Large intestine (tissue), 3 donors: Measurements from ENCODE around the gene SSH2. TPM values are rescaled to one million over a fixed set of nuclear protein-coding genes. Genes with fewer than 3 reads are reported as not detected.

ENCODE experiments used
- DNase-seq, 2 donors: peaks; one replicate each; pipeline versions ENCODE4 v3.0.0 to v3.0.0-alpha.2; 2013
- H3K27ac ChIP-seq: one replicate; pipeline ENCODE4 v1.5.1; 2013; ENCODE audit warnings: low read length
- H3K27me3 ChIP-seq: 2 replicates; pipeline ENCODE4 v1.6.1; 2013; ENCODE audit warnings: low read length; ENCODE audit not compliant: control insufficient read depth, insufficient read depth
- H3K36me3 ChIP-seq: 2 replicates; pipeline ENCODE4 v1.6.1; 2013; ENCODE audit warnings: low read length; ENCODE audit not compliant: control insufficient read depth, insufficient read depth
- H3K4me1 ChIP-seq: one replicate; pipeline ENCODE4 v1.6.1; 2013; ENCODE audit warnings: low read length; ENCODE audit not compliant: control insufficient read depth, insufficient read depth
- H3K4me3 ChIP-seq: one replicate; pipeline ENCODE4 v1.5.1; 2013; ENCODE audit warnings: low read length
- H3K9me3 ChIP-seq: one replicate; pipeline ENCODE4 v1.6.1; 2013; ENCODE audit warnings: mild to moderate bottlenecking, low read depth, low read length, moderate library complexity; ENCODE audit not compliant: control insufficient read depth
- WGBS: methylation state at CpG from one replicate; pipeline ENCODE4 v1.1.5; 2013; ENCODE audit warnings: low lambda C conversion rate; ENCODE audit not compliant: insufficient coverage; 5-methylcytosine and 5-hydroxymethylcytosine counted together
- polyA plus RNA-seq: library from polyadenylated mRNA; unstranded; fragments of 120-200 nt; gene quantifications from one replicate; pipeline ENCODE4 v1.2.1, GENCODE V29; 2013

Gene SSH2
- polyA plus RNA-seq, 1 donor: 16.2 TPM

GRCh38 chr17:29821897-29822296 lies 108.1 kb downstream of the SSH2 start:
- Histone ChIP-seq H3K4me3 (no peak overlapping the region), H3K27ac (peak overlapping the region; percentile 75), H3K9me3 (no peaks in the 10 kb centered on the region), H3K27me3 (no peaks in the 10 kb centered on the region), H3K36me3 (no peaks in the 10 kb centered on the region), H3K4me1 (peaks cover 48% of the 10 kb centered on the region)
- peak; percentile 44 to 74 for DNase-seq
- WGBS: no CpG with 5 or more reads among the region's 1 CpG

- no CpG with 5 or more reads among the region's 1 CpG for WGBS
- DNase-seq: no peak
- no peaks in the 10 kb centered on the region for H3K9me3 ChIP-seq
- no peaks in the 10 kb centered on the region for H3K36me3 ChIP-seq
- peak overlapping the region; percentile 33 for H3K27ac ChIP-seq
- H3K4me1 ChIP-seq: peaks cover 37% of the 10 kb centered on the region
- H3K4me3 ChIP-seq: no peak overlapping the region
- H3K27me3 ChIP-seq: no peaks in the 10 kb centered on the region
These were observed 109.6 kb downstream of the SSH2 start for GRCh38 chr17:29820425-29820824.

- DNase-seq: peak; percentile 47 to 54
- no peaks in the 10 kb centered on the region for H3K27me3 ChIP-seq
- H3K4me3 ChIP-seq: no peak overlapping the region
- peaks cover 4% of the 10 kb centered on the region for H3K4me1 ChIP-seq
- H3K27ac ChIP-seq: peak overlapping the region; percentile 51
- no peaks in the 10 kb centered on the region for H3K36me3 ChIP-seq
- no peaks in the 10 kb centered on the region for H3K9me3 ChIP-seq
- WGBS: 55% methylated on average over 4 of the region's 14 CpGs
These were observed 122.3 kb downstream of the SSH2 start for GRCh38 chr17:29807520-29808361.

- H3K27ac ChIP-seq: no peak overlapping the region
- no peak overlapping the region for H3K4me3 ChIP-seq
- no peak for DNase-seq
- H3K4me1 ChIP-seq: peaks cover 4% of the 10 kb centered on the region
- H3K27me3 ChIP-seq: no peaks in the 10 kb centered on the region
- no peaks in the 10 kb centered on the region for H3K9me3 ChIP-seq
- WGBS: 100% methylated on average over 1 of the region's 3 CpGs
- no peaks in the 10 kb centered on the region for H3K36me3 ChIP-seq
These were observed 127.8 kb downstream of the SSH2 start for GRCh38 chr17:29802246-29802645.

GRCh38 chr17:29800457-29800856 lies 129.6 kb downstream of the SSH2 start:
- Histone ChIP-seq H3K36me3 (no peaks in the 10 kb centered on the region), H3K9me3 (no peaks in the 10 kb centered on the region), H3K4me3 (no peak overlapping the region), H3K4me1 (peaks cover 2% of the 10 kb centered on the region), H3K27me3 (no peaks in the 10 kb centered on the region), H3K27ac (no peak overlapping the region)
- WGBS: 100% methylated on average over 1 of the region's 1 CpG
- DNase-seq: no peak

GRCh38 chr17:29796652-29797051 lies 133.4 kb downstream of the SSH2 start:
- no peaks in the 10 kb centered on the region for H3K4me1 ChIP-seq
- no peaks in the 10 kb centered on the region for H3K9me3 ChIP-seq
- no peak overlapping the region for H3K27ac ChIP-seq
- DNase-seq: no peak
- no peaks in the 10 kb centered on the region for H3K36me3 ChIP-seq
- no peak overlapping the region for H3K4me3 ChIP-seq
- 91% methylated on average over 1 of the region's 2 CpGs for WGBS
- H3K27me3 ChIP-seq: no peaks in the 10 kb centered on the region

- Histone ChIP-seq H3K4me3 (no peak overlapping the region), H3K27me3 (no peaks in the 10 kb centered on the region), H3K36me3 (no peaks in the 10 kb centered on the region), H3K9me3 (no peaks in the 10 kb centered on the region), H3K27ac (no peak overlapping the region), H3K4me1 (no peaks in the 10 kb centered on the region)
- 100% methylated on average over 1 of the region's 5 CpGs for WGBS
- DNase-seq: no peak
These were observed 136.5 kb downstream of the SSH2 start for GRCh38 chr17:29793501-29793900.

- no peak for DNase-seq
- Histone ChIP-seq H3K9me3 (no peaks in the 10 kb centered on the region), H3K27me3 (no peaks in the 10 kb centered on the region), H3K4me3 (no peak overlapping the region), H3K36me3 (no peaks in the 10 kb centered on the region), H3K27ac (no peak overlapping the region), H3K4me1 (no peaks in the 10 kb centered on the region)
- WGBS: 100% methylated on average over 2 of the region's 3 CpGs
These were observed 138.5 kb downstream of the SSH2 start for GRCh38 chr17:29791336-29792080.

GRCh38 chr17:29789196-29790170 lies 140.5 kb downstream of the SSH2 start:
- H3K27me3 ChIP-seq: no peaks in the 10 kb centered on the region
- no peaks in the 10 kb centered on the region for H3K4me1 ChIP-seq
- no peak overlapping the region for H3K27ac ChIP-seq
- WGBS: 100% methylated on average over 2 of the region's 4 CpGs
- H3K4me3 ChIP-seq: no peak overlapping the region
- no peak for DNase-seq
- H3K9me3 ChIP-seq: no peaks in the 10 kb centered on the region
- H3K36me3 ChIP-seq: no peaks in the 10 kb centered on the region

GRCh38 chr17:29787995-29788394 lies 142.0 kb downstream of the SSH2 start:
- Histone ChIP-seq H3K36me3 (peaks cover 2% of the 10 kb centered on the region), H3K9me3 (no peaks in the 10 kb centered on the region), H3K4me3 (no peak overlapping the region), H3K27ac (peak overlapping the region; percentile 23), H3K27me3 (no peaks in the 10 kb centered on the region), H3K4me1 (no peaks in the 10 kb centered on the region)
- 80% methylated on average over 1 of the region's 3 CpGs for WGBS
- DNase-seq: peak in 1 of 2 donors; percentile 37
